ENCODE results near the gene EXOC3L2. TPM values are rescaled to one million over a fixed set of nuclear protein-coding genes. Genes with fewer than 3 reads are reported as not detected.

EXOC3L2 gene
- total RNA-seq, 1 experiment from 2014 or later: 0.08 TPM

- POLR2A ChIA-PET: no interaction called here
- H3K27ac ChIP-seq (ENCODE audit: low read length): no peak overlapping the region
Measured at GRCh38 chr19:45273521-45273855, 28.3 kb upstream of the EXOC3L2 start.

GRCh38 chr19:45271735-45272108 is 26.5 kb upstream of the EXOC3L2 start:
- TF ChIP-seq REST (IDR thresholded peaks at IDR 0.05; ENCODE audit: insufficient read depth in 1 of 2, low read depth in 2 of 2, low read length in 1 of 2) (no peak), TCF7L2 (IDR thresholded peaks at IDR 0.05; ENCODE audit: low read depth, low read length) (no peak), SIN3A (IDR thresholded peaks at IDR 0.05; ENCODE audit: borderline replicate concordance, insufficient read depth, low read depth, low read length) (no peak), POLR2AphosphoS5 (IDR thresholded peaks at IDR 0.05; ENCODE audit: low read depth, low read length) (no peak)
- TF ChIP-seq, protein P1, sequence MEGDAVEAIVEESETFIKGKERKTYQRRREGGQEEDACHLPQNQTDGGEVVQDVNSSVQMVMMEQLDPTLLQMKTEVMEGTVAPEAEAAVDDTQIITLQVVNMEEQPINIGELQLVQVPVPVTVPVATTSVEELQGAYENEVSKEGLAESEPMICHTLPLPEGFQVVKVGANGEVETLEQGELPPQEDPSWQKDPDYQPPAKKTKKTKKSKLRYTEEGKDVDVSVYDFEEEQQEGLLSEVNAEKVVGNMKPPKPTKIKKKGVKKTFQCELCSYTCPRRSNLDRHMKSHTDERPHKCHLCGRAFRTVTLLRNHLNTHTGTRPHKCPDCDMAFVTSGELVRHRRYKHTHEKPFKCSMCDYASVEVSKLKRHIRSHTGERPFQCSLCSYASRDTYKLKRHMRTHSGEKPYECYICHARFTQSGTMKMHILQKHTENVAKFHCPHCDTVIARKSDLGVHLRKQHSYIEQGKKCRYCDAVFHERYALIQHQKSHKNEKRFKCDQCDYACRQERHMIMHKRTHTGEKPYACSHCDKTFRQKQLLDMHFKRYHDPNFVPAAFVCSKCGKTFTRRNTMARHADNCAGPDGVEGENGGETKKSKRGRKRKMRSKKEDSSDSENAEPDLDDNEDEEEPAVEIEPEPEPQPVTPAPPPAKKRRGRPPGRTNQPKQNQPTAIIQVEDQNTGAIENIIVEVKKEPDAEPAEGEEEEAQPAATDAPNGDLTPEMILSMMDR (IDR thresholded peaks at IDR 0.05): no peak
- no TSS peak for BruUV-seq (replicated peaks)
- CTCF ChIA-PET: interaction anchor here (0.6 kb wide), 1 partner anchor 52 kb away, joined by 8 read pairs; no protein-coding TSS in a partner anchor
- H3K36me3 ChIP-seq (ENCODE audit: control insufficient read depth, insufficient read depth, low read length): no peaks in the 10 kb centered on the region
- no peak for ATAC-seq
- H3K9me3 ChIP-seq (ENCODE audit: control insufficient read depth, insufficient read depth, low read depth, low read length): no peaks in the 10 kb centered on the region
- no peak overlapping the region for H3K4me3 ChIP-seq (ENCODE audit: low read depth in 2 of 2, low read length in 2 of 2)
- H3K4me1 ChIP-seq (ENCODE audit: control insufficient read depth, insufficient read depth, low read length): no peaks in the 10 kb centered on the region
- H3K27me3 ChIP-seq (ENCODE audit: control insufficient read depth, insufficient read depth, low read length): no peaks in the 10 kb centered on the region
- no peak for DNase-seq (ENCODE audit: low read depth, low spot score)
- in situ Hi-C loops (cut with HindIII; ENCODE audit: low pct_unique_long_range_greater_than_20kb, low sequenced_read_pairs) (no loop called here), intact Hi-C loops (cut with micrococcal nuclease; ENCODE audit: unreplicated experiment) (no loop called here)
- no peak overlapping the region for H3K27ac ChIP-seq (ENCODE audit: low read length)
- POLR2A ChIA-PET: no interaction called here

More at GRCh38 chr19:45273521-45273855, 28.3 kb upstream of the EXOC3L2 start:
- H3K36me3 ChIP-seq (ENCODE audit: control insufficient read depth, insufficient read depth, low read length): no peaks in the 10 kb centered on the region
- H3K4me3 ChIP-seq (ENCODE audit: low read depth in 2 of 2, low read length in 2 of 2): no peak overlapping the region
- H3K4me1 ChIP-seq (ENCODE audit: control insufficient read depth, insufficient read depth, low read length): no peaks in the 10 kb centered on the region
- TF ChIP-seq REST (IDR thresholded peaks at IDR 0.05; ENCODE audit: insufficient read depth in 1 of 2, low read depth in 2 of 2, low read length in 1 of 2): no peak
- TF ChIP-seq SIN3A (IDR thresholded peaks at IDR 0.05; ENCODE audit: borderline replicate concordance, insufficient read depth, low read depth, low read length): no peak
- TF ChIP-seq POLR2AphosphoS5 (IDR thresholded peaks at IDR 0.05; ENCODE audit: low read depth, low read length): no peak
- no peak for TF ChIP-seq TCF7L2 (IDR thresholded peaks at IDR 0.05; ENCODE audit: low read depth, low read length)
- TF ChIP-seq, protein P1 (IDR thresholded peaks at IDR 0.05): no peak
- ATAC-seq (no peak), DNase-seq (ENCODE audit: low read depth, low spot score) (no peak)
- intact Hi-C loops (cut with micrococcal nuclease; ENCODE audit: unreplicated experiment): no loop called here
- CTCF ChIA-PET: no interaction called here
- no TSS peak for BruUV-seq (replicated peaks)
- no peaks in the 10 kb centered on the region for H3K9me3 ChIP-seq (ENCODE audit: control insufficient read depth, insufficient read depth, low read depth, low read length)
- in situ Hi-C loops (cut with HindIII; ENCODE audit: low pct_unique_long_range_greater_than_20kb, low sequenced_read_pairs): no loop called here
- no peaks in the 10 kb centered on the region for H3K27me3 ChIP-seq (ENCODE audit: control insufficient read depth, insufficient read depth, low read length)

Measured in Panc1 (cell line).